Measurements from ENCODE around the gene SLC37A1. TPM values are rescaled to one million over a fixed set of nuclear protein-coding genes. Genes with fewer than 3 reads are reported as not detected.

The SLC37A1 gene
- polyA plus RNA-seq, 3 donors from 2014 or later, result 0.09 to 6.3 (median 3.0) TPM

DNA sequence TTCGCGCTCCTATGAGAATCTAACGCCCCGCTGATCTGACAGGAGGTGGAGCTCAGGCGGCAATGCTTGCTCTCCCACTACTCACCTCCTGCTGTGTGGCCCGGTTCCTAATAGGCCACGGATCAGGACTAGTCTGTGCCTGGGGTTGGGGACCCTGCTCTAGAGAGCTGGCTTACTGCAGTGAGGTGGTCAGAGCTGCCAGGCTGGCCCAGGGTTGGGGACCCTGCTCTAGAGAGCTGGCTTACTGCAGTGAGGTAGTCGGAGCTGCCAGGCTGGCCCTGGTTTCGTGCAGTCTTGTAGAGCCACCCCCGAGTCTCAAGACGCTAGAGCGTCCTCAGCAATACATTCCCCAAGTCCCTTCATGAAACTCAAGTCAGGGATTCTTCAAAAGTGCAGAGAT lies 27.5 kb downstream of the SLC37A1 start:
- no peaks in the 10 kb centered on the region for H3K9me3 Mint-ChIP-seq
- H3K4me1 Mint-ChIP-seq, result peaks cover 6 to 12% of the 10 kb centered on the region in 2 donors
- H3K27ac Mint-ChIP-seq, result no peak overlapping the region
- no peak for DNase-seq
- H3K36me3 Mint-ChIP-seq, result peaks cover 18 to 30% (median 20%) of the 10 kb centered on the region in 3 donors
- no peak overlapping the region for H3K4me3 Mint-ChIP-seq
- H3K27me3 Mint-ChIP-seq (ENCODE audit: low read depth in 3 of 3), result peaks cover 0 to 4% (median 2%) of the 10 kb centered on the region in 3 donors

DNA sequence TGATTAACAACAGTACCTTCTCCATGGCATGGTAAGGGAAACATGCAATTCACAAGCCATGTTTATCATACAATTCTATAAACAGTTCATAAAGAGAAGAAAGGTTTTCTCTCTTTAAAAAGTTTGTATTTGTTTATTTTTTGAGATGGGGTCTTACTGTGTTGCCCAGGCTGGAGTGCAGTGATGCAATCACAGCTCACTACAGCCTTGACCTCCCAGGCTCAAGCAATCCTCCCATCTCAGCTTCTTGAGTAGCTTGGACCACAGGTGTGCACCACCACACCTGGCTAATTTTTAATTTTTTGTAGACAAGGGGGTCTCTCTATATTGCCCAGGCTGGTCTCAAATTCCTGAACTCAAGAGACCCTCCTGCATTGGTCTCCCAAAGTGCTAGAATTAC lies 28.0 kb downstream of the SLC37A1 start:
- no peak for DNase-seq
- no peaks in the 10 kb centered on the region for H3K9me3 Mint-ChIP-seq
- H3K27ac Mint-ChIP-seq, result no peak overlapping the region
- no peak overlapping the region for H3K4me3 Mint-ChIP-seq
- H3K4me1 Mint-ChIP-seq, result peaks cover 6 to 12% of the 10 kb centered on the region in 2 donors
- peaks cover 14 to 27% (median 22%) of the 10 kb centered on the region in 3 donors for H3K36me3 Mint-ChIP-seq
- H3K27me3 Mint-ChIP-seq (ENCODE audit: low read depth in 3 of 3), result peaks cover 0 to 4% (median 2%) of the 10 kb centered on the region in 3 donors

DNA sequence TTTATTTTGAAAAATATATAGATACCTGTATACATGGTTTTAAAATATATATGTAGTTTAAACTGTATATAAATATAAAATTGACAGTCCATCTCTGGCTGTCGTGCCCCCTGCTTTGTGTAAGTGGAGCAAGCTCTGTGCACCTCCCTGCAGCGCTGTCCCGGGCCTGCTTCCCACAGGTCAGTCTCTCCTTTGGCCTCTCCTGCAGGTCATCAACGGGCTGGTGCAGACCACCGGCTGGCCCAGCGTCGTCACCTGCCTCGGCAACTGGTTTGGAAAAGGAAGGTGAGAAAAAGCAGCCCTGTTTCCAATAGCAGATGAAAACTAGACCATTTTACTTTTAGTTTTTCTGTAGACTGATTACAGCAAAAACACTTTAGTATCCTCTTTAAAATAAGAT lies 28.5 kb downstream of the SLC37A1 start:
- peaks cover 6 to 12% of the 10 kb centered on the region in 2 donors for H3K4me1 Mint-ChIP-seq
- no peaks in the 10 kb centered on the region for H3K9me3 Mint-ChIP-seq
- no peak for DNase-seq
- no peak overlapping the region for H3K4me3 Mint-ChIP-seq
- H3K27me3 Mint-ChIP-seq (ENCODE audit: low read depth in 3 of 3), result peaks cover 2 to 4% (median 2%) of the 10 kb centered on the region in 3 donors
- peaks cover 13 to 31% (median 22%) of the 10 kb centered on the region in 3 donors for H3K36me3 Mint-ChIP-seq
- H3K27ac Mint-ChIP-seq, result no peak overlapping the region

DNA sequence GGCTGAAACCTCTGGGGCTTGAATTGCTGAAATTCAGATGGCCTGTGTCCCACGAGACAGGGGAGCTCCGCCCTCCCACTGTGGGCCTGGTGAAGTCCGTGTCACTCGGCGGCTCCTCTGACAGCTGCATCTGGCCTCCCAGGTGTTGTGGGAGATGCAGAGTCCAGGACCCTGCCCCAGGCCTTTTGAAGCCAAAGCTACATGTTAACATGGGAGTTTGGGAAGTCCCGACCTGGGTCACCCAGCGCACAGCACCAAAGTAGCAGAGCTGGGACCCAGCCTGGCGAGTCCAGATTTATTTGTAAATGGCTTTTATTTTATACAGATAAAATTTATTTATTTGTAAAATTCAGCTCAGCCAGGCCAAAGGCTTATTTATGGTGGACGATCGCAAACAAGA lies 28.9 kb downstream of the SLC37A1 start:
- Mint-ChIP-seq H3K4me3 (no peak overlapping the region), H3K9me3 (no peaks in the 10 kb centered on the region), H3K36me3 (peaks cover 13 to 35% (median 22%) of the 10 kb centered on the region in 3 donors), H3K27me3 (ENCODE audit: low read depth in 3 of 3) (peaks cover 2 to 4% (median 2%) of the 10 kb centered on the region in 3 donors), H3K27ac (no peak overlapping the region), H3K4me1 (peaks cover 6 to 12% of the 10 kb centered on the region in 2 donors)
- DNase-seq, result no peak

DNA sequence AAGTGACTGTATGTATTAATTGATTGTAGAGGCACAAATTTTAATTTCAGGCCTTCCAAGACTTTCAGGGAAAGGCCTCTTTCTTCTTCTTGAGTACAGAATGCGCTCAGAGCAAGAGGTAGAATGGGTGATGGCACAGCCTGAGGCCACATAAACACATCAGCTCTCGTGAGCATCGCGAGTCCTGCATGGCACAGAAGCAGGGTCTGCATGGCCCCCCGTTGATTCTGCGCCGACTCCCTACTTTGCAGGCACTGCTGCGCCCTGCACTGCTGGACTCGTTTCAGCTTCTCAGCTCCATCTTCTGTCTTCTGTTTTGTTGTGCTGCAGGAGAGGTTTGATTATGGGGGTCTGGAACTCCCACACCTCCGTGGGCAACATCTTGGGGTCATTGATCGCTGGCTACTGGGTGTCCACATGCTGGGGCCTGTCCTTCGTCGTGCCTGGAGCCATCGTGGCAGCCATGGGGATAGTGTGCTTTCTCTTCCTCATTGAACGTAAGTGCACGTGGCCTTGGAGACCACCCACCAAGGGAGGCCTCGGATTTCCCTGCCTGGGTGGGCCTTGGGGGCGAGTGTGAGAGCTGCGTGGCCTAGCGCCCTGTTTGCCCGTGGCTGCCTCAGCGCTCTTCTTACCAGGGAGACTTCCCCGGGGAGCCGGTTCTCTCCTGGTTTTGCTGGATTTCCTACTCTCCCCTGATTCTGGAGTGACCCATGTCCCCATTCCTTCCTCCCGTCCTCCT lies 29.6 kb downstream of the SLC37A1 start:
- DNase-seq, result no peak
- peaks cover 11 to 39% (median 22%) of the 10 kb centered on the region in 3 donors for H3K36me3 Mint-ChIP-seq
- H3K27ac Mint-ChIP-seq, result no peak overlapping the region
- H3K9me3 Mint-ChIP-seq, result no peaks in the 10 kb centered on the region
- no peak overlapping the region for H3K4me3 Mint-ChIP-seq
- peaks cover 2 to 5% (median 2%) of the 10 kb centered on the region in 3 donors for H3K27me3 Mint-ChIP-seq (ENCODE audit: low read depth in 3 of 3)
- peaks cover 6 to 11% of the 10 kb centered on the region in 2 donors for H3K4me1 Mint-ChIP-seq

DNA sequence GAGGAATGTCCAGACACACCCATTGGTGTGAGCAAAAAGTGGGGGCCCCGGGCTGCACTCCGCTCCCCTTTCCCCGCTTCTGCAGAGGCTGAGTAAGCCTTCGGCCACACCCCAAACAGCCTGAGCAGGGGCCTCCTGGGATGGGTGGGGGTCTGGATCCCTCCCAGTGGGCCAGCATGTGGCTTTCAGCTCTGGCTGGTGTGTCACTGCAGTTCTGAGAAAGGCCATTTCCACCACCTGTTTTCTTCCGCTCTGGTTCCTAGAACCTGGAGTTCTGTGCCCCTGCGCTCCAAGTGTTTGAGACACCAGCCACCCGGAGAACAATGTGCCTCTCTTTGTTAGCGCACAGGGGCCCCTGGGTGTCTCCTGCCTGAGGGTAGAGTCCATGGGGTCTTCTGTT lies 30.9 kb downstream of the SLC37A1 start:
- Mint-ChIP-seq H3K36me3 (peaks cover 16 to 47% (median 30%) of the 10 kb centered on the region in 3 donors), H3K4me1 (peaks cover 6 to 8% of the 10 kb centered on the region in 2 donors), H3K27ac (no peak overlapping the region), H3K9me3 (no peaks in the 10 kb centered on the region), H3K27me3 (ENCODE audit: low read depth in 3 of 3) (peaks cover 2 to 7% (median 3%) of the 10 kb centered on the region in 3 donors), H3K4me3 (no peak overlapping the region)
- no peak for DNase-seq

DNA sequence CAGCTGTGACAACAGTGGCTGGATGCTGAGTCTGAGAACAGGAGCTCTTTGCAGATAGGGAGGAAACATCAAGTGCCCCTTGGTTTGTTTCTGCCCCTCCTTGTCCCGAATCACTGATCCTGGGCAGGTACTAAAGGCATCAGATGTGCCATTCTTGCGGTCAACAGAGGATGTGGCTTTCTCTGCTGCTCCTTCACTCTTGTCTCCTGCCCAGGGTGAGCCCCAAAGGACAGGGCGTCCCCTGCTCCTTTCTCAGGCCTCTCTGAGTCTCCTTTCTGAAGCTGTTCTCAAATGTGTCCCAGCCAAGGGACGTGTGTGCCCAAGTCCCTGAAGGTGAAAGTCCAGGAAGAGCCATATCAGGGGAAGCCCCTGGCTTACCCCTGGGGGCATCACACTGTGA lies 31.7 kb downstream of the SLC37A1 start:
- H3K36me3 Mint-ChIP-seq, result peaks cover 18 to 52% (median 27%) of the 10 kb centered on the region in 3 donors
- no peaks in the 10 kb centered on the region for H3K9me3 Mint-ChIP-seq
- H3K27ac Mint-ChIP-seq, result peak overlapping the region in 1 of 6 donors; percentile 34
- H3K4me3 Mint-ChIP-seq, result peak overlapping the region in 1 of 5 donors; percentile 6
- H3K4me1 Mint-ChIP-seq, result peaks cover 6 to 8% of the 10 kb centered on the region in 2 donors
- peaks cover 2 to 7% (median 3%) of the 10 kb centered on the region in 3 donors for H3K27me3 Mint-ChIP-seq (ENCODE audit: low read depth in 3 of 3)
- no peak for DNase-seq

DNA sequence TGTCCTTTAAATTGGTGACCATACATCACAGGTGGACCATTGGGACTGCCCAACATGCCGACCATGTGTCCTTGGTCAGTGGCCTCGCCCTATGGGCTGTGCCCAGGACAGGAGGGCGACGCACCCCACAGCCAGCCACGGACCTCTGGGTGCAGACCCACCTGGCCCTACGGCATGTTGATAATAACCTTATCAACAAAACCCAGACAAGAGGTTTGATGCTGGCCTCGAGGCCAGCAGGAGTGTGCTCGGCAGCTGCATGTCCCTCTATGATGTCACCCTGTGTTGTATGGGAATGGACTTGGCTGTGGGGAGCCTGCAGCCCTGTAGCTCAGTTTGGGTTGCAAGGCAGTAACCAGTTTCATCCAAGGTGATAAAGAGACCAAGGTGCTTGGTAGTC lies 32.1 kb downstream of the SLC37A1 start:
- peaks cover 6 to 8% of the 10 kb centered on the region in 2 donors for H3K4me1 Mint-ChIP-seq
- no peak overlapping the region for H3K4me3 Mint-ChIP-seq
- peaks cover 2 to 7% (median 3%) of the 10 kb centered on the region in 3 donors for H3K27me3 Mint-ChIP-seq (ENCODE audit: low read depth in 3 of 3)
- peaks cover 22 to 52% (median 23%) of the 10 kb centered on the region in 3 donors for H3K36me3 Mint-ChIP-seq
- no peaks in the 10 kb centered on the region for H3K9me3 Mint-ChIP-seq
- no peak for DNase-seq
- H3K27ac Mint-ChIP-seq, result peak overlapping the region in 1 of 6 donors; percentile 34

DNA sequence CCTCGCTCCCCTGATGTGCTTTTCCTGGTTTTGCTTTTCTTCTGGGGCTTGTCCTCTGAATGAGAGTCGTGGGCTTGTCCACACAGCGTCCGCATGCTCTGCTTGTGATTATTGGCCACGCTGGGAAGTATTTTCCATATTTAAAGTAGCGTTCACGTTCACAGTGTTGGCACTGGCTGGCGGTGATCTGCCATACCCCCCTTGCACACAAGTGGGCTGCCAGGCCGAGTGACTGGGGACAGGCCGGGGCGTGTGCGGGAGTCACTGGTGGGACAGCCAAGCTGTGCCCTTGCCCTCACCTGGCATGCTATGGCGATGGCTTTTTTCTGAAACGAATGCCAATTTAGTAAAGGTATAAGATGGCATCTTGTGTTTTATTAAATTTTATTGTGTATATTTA lies 32.8 kb downstream of the SLC37A1 start:
- no peak for DNase-seq
- Mint-ChIP-seq H3K36me3 (peaks cover 23 to 59% (median 27%) of the 10 kb centered on the region in 3 donors), H3K4me3 (no peak overlapping the region), H3K27ac (no peak overlapping the region), H3K4me1 (peaks cover 6 to 8% of the 10 kb centered on the region in 2 donors), H3K9me3 (no peaks in the 10 kb centered on the region), H3K27me3 (ENCODE audit: low read depth in 3 of 3) (peaks cover 2 to 7% (median 3%) of the 10 kb centered on the region in 3 donors)

DNA sequence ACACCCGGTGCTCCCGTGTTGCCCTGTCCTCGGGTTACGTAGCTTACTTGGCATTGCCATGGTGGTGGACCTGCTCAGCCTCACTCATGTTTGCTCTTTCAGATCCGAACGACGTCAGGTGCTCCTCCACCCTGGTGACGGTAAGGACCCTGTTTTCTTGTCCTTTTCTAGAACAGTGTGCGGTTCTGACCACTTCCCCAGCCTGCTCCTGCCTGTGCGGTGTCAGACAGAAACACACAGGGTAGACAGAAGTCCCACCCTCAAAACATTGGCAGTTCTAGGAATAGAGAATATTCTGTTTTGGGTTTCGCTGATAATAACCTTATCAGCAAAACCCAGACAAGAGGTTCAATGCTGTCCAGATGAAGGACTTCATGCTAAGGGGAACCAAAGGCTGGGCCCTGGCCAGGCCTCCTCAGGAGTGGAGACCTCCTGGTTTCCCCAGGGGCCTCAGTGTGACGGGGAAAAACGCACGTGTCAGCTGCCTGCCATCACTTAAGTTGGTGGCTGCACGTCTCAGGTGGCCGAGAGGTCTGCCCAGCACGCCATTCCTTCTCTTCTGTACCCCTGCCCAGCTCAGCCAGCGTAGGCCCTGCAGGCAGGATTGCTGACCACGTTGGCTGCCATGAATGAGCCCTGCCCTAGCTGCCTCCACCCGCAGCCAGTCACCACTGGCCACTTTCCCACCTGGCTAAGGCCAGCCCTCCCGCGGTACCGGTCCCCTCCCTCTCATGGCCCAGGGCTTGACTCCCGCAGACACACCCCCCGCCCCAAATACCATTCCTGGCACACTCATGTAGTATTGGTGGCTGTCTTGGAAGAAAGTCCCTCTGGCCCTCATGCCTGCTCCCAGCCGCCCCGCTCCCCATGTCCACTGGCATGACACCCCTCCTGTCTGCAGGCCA lies 33.6 kb downstream of the SLC37A1 start:
- Mint-ChIP-seq H3K4me1 (peaks cover 6 to 8% of the 10 kb centered on the region in 2 donors), H3K36me3 (peaks cover 23 to 61% (median 28%) of the 10 kb centered on the region in 3 donors), H3K9me3 (no peaks in the 10 kb centered on the region), H3K27me3 (ENCODE audit: low read depth in 3 of 3) (peaks cover 2 to 7% (median 3%) of the 10 kb centered on the region in 3 donors), H3K4me3 (no peak overlapping the region), H3K27ac (no peak overlapping the region)
- no peak for DNase-seq

DNA sequence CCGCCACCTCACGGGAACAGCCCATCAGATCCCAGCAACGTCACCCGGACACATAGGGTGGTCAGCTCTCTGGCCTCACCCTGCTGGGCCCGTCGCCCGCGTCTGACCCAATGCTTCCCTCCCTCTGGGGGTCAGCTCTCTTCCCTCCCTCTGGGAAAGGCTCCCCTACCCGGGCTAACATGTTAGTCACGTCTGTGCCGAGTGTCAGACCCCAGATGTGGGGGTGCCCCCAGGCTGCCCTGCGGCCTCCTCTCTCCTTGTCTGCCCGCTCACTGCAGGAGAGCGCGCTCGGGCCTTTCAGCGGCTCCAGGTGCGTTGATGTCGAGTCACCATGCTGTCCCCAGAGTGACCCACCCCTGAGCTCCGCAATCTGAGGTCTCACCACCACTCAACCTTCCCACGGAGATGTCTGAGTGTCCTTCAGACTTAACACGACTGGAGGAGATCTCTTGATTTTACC lies 34.3 kb downstream of the SLC37A1 start:
- Mint-ChIP-seq H3K36me3 (peaks cover 23 to 58% (median 28%) of the 10 kb centered on the region in 3 donors), H3K4me3 (no peak overlapping the region), H3K9me3 (no peaks in the 10 kb centered on the region), H3K4me1 (peaks cover 6 to 8% of the 10 kb centered on the region in 2 donors), H3K27me3 (ENCODE audit: low read depth in 3 of 3) (peaks cover 2 to 7% (median 3%) of the 10 kb centered on the region in 3 donors), H3K27ac (no peak overlapping the region)
- DNase-seq, result no peak

DNA sequence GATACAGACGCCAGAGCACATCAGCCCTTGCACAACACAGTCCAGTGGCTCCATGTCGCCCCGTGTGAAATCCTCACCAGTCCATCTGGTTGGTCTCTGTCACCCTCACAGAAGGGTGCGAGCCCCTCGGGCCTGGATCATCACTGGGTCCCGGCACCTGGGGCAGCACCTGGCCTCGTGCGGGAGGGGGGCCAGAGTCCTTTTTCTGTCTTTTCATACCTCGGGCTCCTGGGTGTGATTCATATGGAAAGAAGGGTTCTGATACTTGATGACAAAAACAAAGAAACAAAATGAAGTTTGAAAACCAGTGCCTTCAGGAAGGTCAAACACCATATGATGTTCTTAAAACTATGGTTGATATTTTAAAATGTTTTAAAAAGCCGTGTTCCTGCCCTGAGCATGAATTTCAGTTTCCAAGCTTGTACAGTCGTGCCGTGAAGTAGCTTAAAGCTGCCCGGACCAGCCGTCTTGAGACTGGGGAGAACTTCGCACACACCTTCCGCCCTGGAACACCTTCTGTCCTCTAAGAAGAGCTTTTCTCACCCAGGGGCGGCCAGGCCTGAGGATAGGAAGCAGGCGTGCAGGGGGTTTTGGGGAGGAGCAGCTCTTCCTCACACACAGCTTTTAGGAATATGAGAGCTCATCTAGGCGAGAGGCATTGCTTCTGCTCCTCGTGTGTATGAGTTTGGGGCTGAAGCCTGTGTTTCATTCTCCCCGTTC lies 35.2 kb downstream of the SLC37A1 start:
- Mint-ChIP-seq H3K27me3 (ENCODE audit: low read depth in 3 of 3) (peaks cover 2 to 4% (median 3%) of the 10 kb centered on the region in 3 donors), H3K4me1 (peaks cover 6 to 8% of the 10 kb centered on the region in 2 donors), H3K9me3 (no peaks in the 10 kb centered on the region), H3K4me3 (no peak overlapping the region), H3K36me3 (peaks cover 18 to 56% (median 26%) of the 10 kb centered on the region in 3 donors), H3K27ac (no peak overlapping the region)
- DNase-seq, result no peak

DNA sequence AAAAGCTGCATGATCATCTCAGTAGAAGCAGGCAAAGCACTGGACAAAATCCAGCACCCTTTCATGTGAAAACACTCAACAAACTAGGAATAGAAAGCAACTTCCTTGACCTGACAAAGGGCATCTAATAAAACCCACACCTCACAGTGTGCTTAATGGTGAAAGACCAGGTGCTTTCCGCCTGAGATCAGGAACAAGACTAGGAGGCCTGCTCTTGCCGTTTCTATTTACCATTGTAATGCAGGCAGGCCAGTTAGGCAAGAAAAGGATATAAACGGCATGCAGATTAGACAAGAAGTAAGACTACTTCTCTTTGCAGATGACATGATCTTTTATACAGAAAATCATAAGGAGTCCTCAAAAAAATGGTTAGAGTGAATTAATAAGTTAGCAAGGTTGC lies 37.2 kb downstream of the SLC37A1 start:
- Mint-ChIP-seq H3K4me1 (no peaks in the 10 kb centered on the region), H3K9me3 (no peaks in the 10 kb centered on the region), H3K27me3 (ENCODE audit: low read depth in 3 of 3) (peaks cover 0 to 6% (median 3%) of the 10 kb centered on the region in 3 donors), H3K36me3 (peaks cover 24 to 58% (median 32%) of the 10 kb centered on the region in 3 donors), H3K4me3 (no peak overlapping the region), H3K27ac (no peak overlapping the region)
- DNase-seq, result no peak

All from immature natural killer cell (primary cell).